K562 (cell line): ENCODE measurements around the gene LINGO4. TPM values are rescaled to one million over a fixed set of nuclear protein-coding genes. Genes with fewer than 3 reads are reported as not detected.

Source experiments
- ATAC-seq: fragments of 200-7000 bp; cut with Tn5 transposase; 3 replicates; pipeline ENCODE4 v1.9.1; 2020; ENCODE audit warnings: moderate library complexity
- BruUV-seq: library from RNA; stranded (reverse); fragments of 400-500 nt; replicated peaks from 2 replicates; lab custom pipeline; 2021; lab: Mats Ljungman, UMichigan
- CTCF ChIA-PET: fragments of 300-600 bp; formaldehyde crosslinking; extraction: SDS; loops from one replicate; lab custom pipeline; 2021; ENCODE audit warnings: low intra/inter-chr PET ratio; lab: Yijun Ruan, JAX
- POLR2A ChIA-PET: fragments of 300-600, 350-650 bp; sonication (Branson Sonifier 250); formaldehyde crosslinking; extraction: SDS; loops from one replicate; lab custom pipeline; 2021; ENCODE audit warnings: antibody characterized with exemption, inconsistent platforms; lab: Yijun Ruan, JAX
- DNase-seq, 4 experiments: peaks; one replicate each; pipeline versions ENCODE4 v3.0.0 to v3.0.0-alpha.2; 2011 to 2018; ENCODE audit warnings: low spot score in 3 of 4, mixed read lengths in 3 of 4; ENCODE audit errors: extremely low read depth in 1 of 4
- FAIRE-seq: peaks from 2 replicates; lab custom pipeline; 2011; peaks lifted over from hg19 to GRCh38; lab: Jason Lieb, UNC
- H2AFZ ChIP-seq: 2 replicates; pipeline ENCODE4 v1.6.0; 2011; ENCODE audit warnings: low read depth, low read length, control low read depth, inconsistent platforms
- H3K27ac ChIP-seq: fragments of 200-600 bp; 3 replicates; pipeline ENCODE4 v1.8.0; 2011; ENCODE audit warnings: low read depth, mild to moderate bottlenecking, control low read depth, inconsistent platforms, low read length, moderate library complexity, mixed read lengths; ENCODE audit errors: extremely low read depth
- H3K27me3 ChIP-seq, 2 experiments: fragments of 300-600 bp in 1 of 2; 2 replicates in 1 of 2; 3 replicates in 1 of 2; pipeline versions ENCODE4 v1.6.0 to v1.8.0; 2011; ENCODE audit warnings: inconsistent platforms in 2 of 2, low read length in 2 of 2, mild to moderate bottlenecking in 1 of 2, mixed read lengths in 1 of 2, moderate library complexity in 1 of 2; ENCODE audit not compliant: control insufficient read depth in 2 of 2, insufficient read depth in 2 of 2
- H3K36me3 ChIP-seq: fragments of 300-600 bp; 3 replicates; pipeline ENCODE4 v1.8.0; 2011; ENCODE audit warnings: mild to moderate bottlenecking, low read length, inconsistent platforms; ENCODE audit not compliant: control insufficient read depth, insufficient read depth
- H3K4me1 ChIP-seq, 2 experiments: fragments of 200-600 bp in 1 of 2; replicated peaks in 1 of 2; 2 replicates in 1 of 2; 3 replicates in 1 of 2; pipeline versions ENCODE4 v1.5.1 to v1.8.0; 2011; ENCODE audit warnings: inconsistent platforms in 2 of 2, low read length in 2 of 2, mild to moderate bottlenecking in 1 of 2, mixed read lengths in 1 of 2, moderate library complexity in 1 of 2; ENCODE audit not compliant: control insufficient read depth in 2 of 2, insufficient read depth in 2 of 2
- H3K4me2 ChIP-seq: 2 replicates; pipeline ENCODE4 v1.6.1; 2011; ENCODE audit warnings: low read length, control low read depth, inconsistent platforms, mixed read lengths; ENCODE audit not compliant: insufficient read depth
- H3K4me3 ChIP-seq: fragments of 200-600 bp; sonication (generic), shearing (Covaris generic); 2 replicates; pipeline ENCODE4 v1.5.1; 2016; ENCODE audit warnings: control low read depth, inconsistent platforms
- H3K79me2 ChIP-seq: fragments of 200-600 bp; 3 replicates; pipeline ENCODE4 v1.8.0; 2011; ENCODE audit warnings: low read length, inconsistent platforms; ENCODE audit not compliant: control insufficient read depth, insufficient read depth
- H3K9ac ChIP-seq, 2 experiments: 2 replicates each; pipeline versions ENCODE4 v1.6.0 to v1.6.1; 2011; ENCODE audit warnings: low read depth in 2 of 2, low read length in 2 of 2, control low read depth in 1 of 2, inconsistent platforms in 1 of 2, mild to moderate bottlenecking in 1 of 2, mixed read lengths in 1 of 2; ENCODE audit not compliant: insufficient read depth in 1 of 2
- H3K9me1 ChIP-seq: one replicate; pipeline ENCODE4 v1.6.0; 2011; ENCODE audit warnings: inconsistent platforms, mild to moderate bottlenecking, low read length, moderate library complexity; ENCODE audit not compliant: control insufficient read depth, insufficient read depth
- H3K9me3 ChIP-seq: replicated peaks from 2 replicates; pipeline ENCODE4 v1.5.1; 2011; ENCODE audit warnings: low read depth, low read length, inconsistent platforms; ENCODE audit not compliant: control insufficient read depth, insufficient read depth
- H4K20me1 ChIP-seq: replicated peaks from 2 replicates; pipeline ENCODE4 v1.6.1; 2011; ENCODE audit warnings: low read length, inconsistent platforms, mixed read lengths; ENCODE audit not compliant: control insufficient read depth, insufficient read depth
- MECOM ChIP-seq: fragments of 250-450 bp; sonication (Bioruptor Pico); IDR thresholded peaks from 2 replicates; pipeline ENCODE4 v1.8.0; 2022; ENCODE audit warnings: inconsistent platforms
- RFX5 ChIP-seq: IDR thresholded peaks from 2 replicates; pipeline ENCODE4 v1.6.1; 2011; ENCODE audit warnings: low read depth, mild to moderate bottlenecking, improper control_type of control experiment, low read length
- WGBS: fragments of 100-300 bp; shearing (Covaris generic); methylation state at CpG from one replicate; pipeline ENCODE4 v1.1.6; 2016; ENCODE audit warnings: low coverage, mixed read lengths; ENCODE audit not compliant: insufficient coverage; ENCODE audit errors: missing lambda C conversion rate; 5-methylcytosine and 5-hydroxymethylcytosine counted together
- in situ Hi-C: fragments of 300-500 bp; cut with MboI; formaldehyde crosslinking; loops from 4 replicates; pipeline ENCODE4 v1.15.0; 2018; ENCODE audit warnings: inconsistent platforms, mixed read lengths
- intact Hi-C: fragments of 100-400 bp; cut with micrococcal nuclease; formaldehyde crosslinking; loops from 2 replicates; pipeline ENCODE4 v1.14.2; 2022
- polyA plus RNA-seq, 8 experiments: library from polyadenylated mRNA; depleted of rRNA in 4 of 8; stranded (reverse) in 5 of 8; unstranded in 3 of 8; fragments of >200 nt; fragmentation: Nextera tagmentation in 2 of 8; fragmentation: Illumina TruSeq in 1 of 8; extraction: Ambion mirVana in 2 of 8; extraction: Trizol in 1 of 8; gene quantifications; 2 replicates each; pipeline versions ENCODE4 v1.2.1 to v1.2.3, GENCODE V29; 2011 to 2014; ENCODE audit warnings: inconsistent platforms in 1 of 8, missing spikeins in 1 of 8
- total RNA-seq, 7 experiments: library from RNA; depleted of rRNA in 6 of 7; stranded (reverse); fragments of >200 nt in 6 of 7; fragmentation: Illumina TruSeq in 2 of 7; extraction: Trizol in 2 of 7; gene quantifications; 2 replicates each; pipeline versions ENCODE4 v1.2.1 to v1.2.3, GENCODE V29; 2011 to 2021; ENCODE audit warnings: low replicate concordance in 1 of 7
- TF ChIP-seq, protein P1 (sequence below): fragments of 250-450 bp; sonication (Bioruptor Pico); IDR thresholded peaks from 2 replicates; pipeline ENCODE4 v1.8.0; 2022; ENCODE audit warnings: inconsistent platforms

The LINGO4 gene
- total and polyA plus RNA-seq, 9 of the 15 experiments (the other 6 are each of a cell fraction or from before 2014, with no cell fraction given) = not detected

DNA sequence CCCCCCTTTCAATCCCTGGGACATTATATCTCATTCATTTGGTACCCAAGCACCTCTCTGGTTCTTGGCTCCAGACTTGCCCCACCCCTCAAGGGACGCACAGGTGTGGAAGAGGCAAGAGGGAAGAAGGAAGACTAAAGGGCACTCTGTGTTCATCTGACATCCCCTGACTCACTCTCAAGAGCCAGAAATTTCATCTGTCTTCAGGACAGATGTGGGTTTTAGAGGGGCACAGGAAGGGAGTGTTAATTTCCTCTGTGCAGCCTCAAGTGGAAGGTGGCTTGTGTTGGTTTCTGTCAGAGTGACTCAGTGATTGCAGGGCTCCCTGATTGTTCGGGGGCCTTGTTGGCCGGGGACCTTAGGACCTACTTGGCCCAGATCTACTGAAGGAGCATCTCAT lies 32.0 kb upstream of the LINGO4 start:
- Histone ChIP-seq H3K27ac (no peak overlapping the region), H3K4me2 (no peak overlapping the region), H3K9me3 (no peaks in the 10 kb centered on the region), H3K36me3 (no peaks in the 10 kb centered on the region), H3K9me1 (no peaks in the 10 kb centered on the region), H2AFZ (no peak overlapping the region), H3K79me2 (no peaks in the 10 kb centered on the region), H3K4me3 (no peak overlapping the region), H3K4me1 (peaks cover 0 to 17% of the 10 kb centered on the region in 2 experiments; a peak in 2 of 5 replicates), H3K27me3 (peaks cover 4 to 12% of the 10 kb centered on the region in 2 experiments; a peak in 3 of 5 replicates), H4K20me1 (no peaks in the 10 kb centered on the region), H3K9ac (no peak overlapping the region)
- ChIA-PET CTCF (interaction anchor here (0.6 to 2.7 kb wide), 5 partner anchors 50 to 394 kb away, joined by 3 to 26 read pairs (median 6); no protein-coding TSS in a partner anchor), POLR2A (interaction anchor here (0.6 to 1.1 kb wide), 5 partner anchors 9 to 303 kb away, joined by 3 read pairs; partner anchors contain the start of gene TUFT1)
- no peak for TF ChIP-seq RFX5
- no TSS peak for BruUV-seq
- in situ Hi-C loops (no loop called here), intact Hi-C loops (loop anchor here (2.0 to 5.0 kb wide), 3 partner anchors 102 to 535 kb away; no protein-coding TSS in a partner anchor)
- 21% methylated on average over 3 of the region's 3 CpGs for WGBS
- FAIRE-seq (no peak), DNase-seq (no peak), ATAC-seq (no peak)

DNA sequence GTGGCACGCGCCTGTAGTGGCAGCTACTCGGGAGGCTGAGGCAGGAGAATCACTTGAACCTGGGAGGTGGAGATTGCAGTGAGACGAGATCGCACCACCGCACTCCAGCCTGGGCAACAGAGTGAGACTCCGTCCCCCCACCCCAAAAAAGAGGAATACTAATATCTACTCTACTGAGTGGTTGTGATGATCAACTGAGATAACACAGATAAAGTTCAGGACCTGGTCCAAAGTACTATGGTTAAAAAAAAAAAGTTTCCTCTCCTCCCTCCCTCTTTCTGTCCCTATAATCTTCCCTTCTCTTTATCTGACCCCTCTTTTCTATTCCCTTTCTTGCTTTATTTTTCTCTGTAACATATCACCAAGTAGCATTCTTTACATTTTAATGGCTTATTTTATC lies 30.4 kb upstream of the LINGO4 start:
- Histone ChIP-seq H3K4me3 (no peak overlapping the region), H4K20me1 (no peaks in the 10 kb centered on the region), H3K27me3 (peaks cover 3 to 9% of the 10 kb centered on the region in 2 experiments; a peak in 3 of 5 replicates), H3K4me1 (peaks cover 5 to 27% of the 10 kb centered on the region in 2 experiments; a peak in 4 of 5 replicates), H3K9ac (no peak overlapping the region), H3K9me3 (no peaks in the 10 kb centered on the region), H3K9me1 (peaks cover 3% of the 10 kb centered on the region), H3K79me2 (no peaks in the 10 kb centered on the region), H3K36me3 (no peaks in the 10 kb centered on the region), H2AFZ (no peak overlapping the region), H3K27ac (no peak overlapping the region), H3K4me2 (no peak overlapping the region)
- BruUV-seq = no TSS peak
- DNase-seq (no peak), ATAC-seq (no peak), FAIRE-seq (no peak)
- no peak for TF ChIP-seq MECOM (CRISPR knock-in tag)
- TF ChIP-seq, protein P1, sequence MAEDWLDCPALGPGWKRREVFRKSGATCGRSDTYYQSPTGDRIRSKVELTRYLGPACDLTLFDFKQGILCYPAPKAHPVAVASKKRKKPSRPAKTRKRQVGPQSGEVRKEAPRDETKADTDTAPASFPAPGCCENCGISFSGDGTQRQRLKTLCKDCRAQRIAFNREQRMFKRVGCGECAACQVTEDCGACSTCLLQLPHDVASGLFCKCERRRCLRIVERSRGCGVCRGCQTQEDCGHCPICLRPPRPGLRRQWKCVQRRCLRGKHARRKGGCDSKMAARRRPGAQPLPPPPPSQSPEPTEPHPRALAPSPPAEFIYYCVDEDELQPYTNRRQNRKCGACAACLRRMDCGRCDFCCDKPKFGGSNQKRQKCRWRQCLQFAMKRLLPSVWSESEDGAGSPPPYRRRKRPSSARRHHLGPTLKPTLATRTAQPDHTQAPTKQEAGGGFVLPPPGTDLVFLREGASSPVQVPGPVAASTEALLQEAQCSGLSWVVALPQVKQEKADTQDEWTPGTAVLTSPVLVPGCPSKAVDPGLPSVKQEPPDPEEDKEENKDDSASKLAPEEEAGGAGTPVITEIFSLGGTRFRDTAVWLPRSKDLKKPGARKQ (CRISPR knock-in tag) = no peak
- intact Hi-C loops (loop anchor here (5.0 kb wide), 2 partner anchors 243 to 533 kb away; no protein-coding TSS in a partner anchor), in situ Hi-C loops (no loop called here)
- ChIA-PET CTCF (interaction anchor here (0.7 to 2.7 kb wide), 5 partner anchors 100 to 392 kb away, joined by 3 to 26 read pairs (median 7); no protein-coding TSS in a partner anchor), POLR2A (interaction anchor here (1.0 to 1.5 kb wide), 2 partner anchors 119 to 166 kb away, joined by 3 read pairs; partner anchors contain the start of gene CELF3)
- WGBS = 35% methylated on average over 3 of the region's 7 CpGs
